Glomerular endothelial cell (primary cell): ENCODE data around the gene SHH. TPM values are rescaled to one million over a fixed set of nuclear protein-coding genes. Genes with fewer than 3 reads are reported as not detected.
"Not testable (repeated sequence)": the region's sequence is repeated elsewhere in the genome, so short reads cannot be mapped to it uniquely, and the experiment has no call there.

ENCODE experiments used
- DNase-seq: peaks from one replicate; pipeline ENCODE4 v3.0.0-alpha.2; 2011; ENCODE audit warnings: low read depth, low spot score; ENCODE audit errors: extremely low read depth
- total RNA-seq: library from RNA; depleted of rRNA; stranded (reverse); fragments of >200 nt; gene quantifications from 2 replicates; pipeline ENCODE4 v1.2.3, GENCODE V29; 2015

Gene SHH
- total RNA-seq, 1 donor from 2014 or later = 0.06 TPM

GRCh38 chr7:155821851-155822250 is 9.6 kb upstream of the SHH start:
- DNase-seq = no peak

- DNase-seq = no peak
Observed at GRCh38 chr7:155820788-155821187, 8.5 kb upstream of the SHH start.

GRCh38 chr7:155820246-155820645 is 8.0 kb upstream of the SHH start:
- no peak for DNase-seq

GRCh38 chr7:155819186-155819585 is 6.9 kb upstream of the SHH start:
- DNase-seq = no peak

GRCh38 chr7:155818820-155819168 is 6.5 kb upstream of the SHH start:
- DNase-seq = no peak

- DNase-seq = no peak
Observed at GRCh38 chr7:155818154-155818819, 6.0 kb upstream of the SHH start.

- DNase-seq = not testable (repeated sequence)
Observed at GRCh38 chr7:155817515-155817914, 5.3 kb upstream of the SHH start.

GRCh38 chr7:155816996-155817395 is 4.7 kb upstream of the SHH start:
- no peak for DNase-seq

GRCh38 chr7:155816192-155816508 is 3.9 kb upstream of the SHH start:
- DNase-seq = no peak

- DNase-seq = no peak
Observed at GRCh38 chr7:155815332-155816191, 3.3 kb upstream of the SHH start.

- DNase-seq = no peak
Observed at GRCh38 chr7:155814316-155815276, 2.3 kb upstream of the SHH start.

GRCh38 chr7:155813546-155814315 is 1.5 kb upstream of the SHH start:
- DNase-seq = no peak

- no peak for DNase-seq
Observed at GRCh38 chr7:155813125-155813524, 862 bp upstream of the SHH start.

GRCh38 chr7:155811560-155811894 is 736 bp downstream of the SHH start:
- no peak for DNase-seq

GRCh38 chr7:155810770-155811559 is 1.3 kb downstream of the SHH start:
- no peak for DNase-seq

GRCh38 chr7:155809947-155810769 is 2.1 kb downstream of the SHH start:
- no peak for DNase-seq

GRCh38 chr7:155809332-155809946 is 2.8 kb downstream of the SHH start:
- DNase-seq = no peak

GRCh38 chr7:155808549-155809331 is 3.5 kb downstream of the SHH start:
- no peak for DNase-seq
